NCI-H2029 treated with DMSO at 0.1 percent for 48 hours (cell line): Measurements from ENCODE around the gene TLCD1.

Experiments
- DNase-seq: peaks from one replicate; lab custom pipeline; 2025; lab: John Stamatoyannopoulos, UW

TLCD1 gene, protein sequence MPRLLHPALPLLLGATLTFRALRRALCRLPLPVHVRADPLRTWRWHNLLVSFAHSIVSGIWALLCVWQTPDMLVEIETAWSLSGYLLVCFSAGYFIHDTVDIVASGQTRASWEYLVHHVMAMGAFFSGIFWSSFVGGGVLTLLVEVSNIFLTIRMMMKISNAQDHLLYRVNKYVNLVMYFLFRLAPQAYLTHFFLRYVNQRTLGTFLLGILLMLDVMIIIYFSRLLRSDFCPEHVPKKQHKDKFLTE

GRCh38 chr17:28726226-28726626 lies at the start of gene TLCD1:
Gene TLCD1 (minus strand): TSS chr17:28726233. CDS start chr17:28726097, 136 bp downstream.
- no peak for DNase-seq

GRCh38 chr17:28774206-28774605 lies 48.2 kb upstream of the TLCD1 start:
- no peak for DNase-seq

- DNase-seq: no peak
These were observed 47.7 kb upstream of the TLCD1 start for GRCh38 chr17:28773736-28774135.

- DNase-seq: no peak
These were observed 39.0 kb upstream of the TLCD1 start for GRCh38 chr17:28765038-28765437.

DNA sequence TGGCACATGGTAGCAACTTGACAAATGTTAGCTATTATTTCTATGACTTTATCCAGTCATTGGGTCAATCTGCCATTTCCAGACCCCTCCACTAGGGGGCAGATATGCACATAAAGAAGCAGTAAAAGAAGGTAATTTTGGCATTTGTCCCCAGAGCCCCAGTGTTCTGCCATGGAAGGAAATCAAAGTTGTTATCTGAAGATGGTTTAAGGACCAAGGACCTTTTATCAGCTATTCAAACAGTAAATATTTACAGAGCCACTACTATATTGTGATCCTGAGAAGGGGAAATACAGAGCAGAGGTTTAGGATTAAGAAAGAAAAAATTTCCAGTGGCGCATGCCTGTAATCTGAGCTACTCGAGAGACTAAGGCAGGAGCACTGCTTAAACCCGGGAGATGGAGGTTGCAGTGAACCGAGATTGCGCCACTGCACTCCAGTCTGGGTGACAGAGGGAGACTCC lies 37.8 kb upstream of the TLCD1 start:
- peak; percentile 78 for DNase-seq

- DNase-seq: no peak
These were observed 37.2 kb upstream of the TLCD1 start for GRCh38 chr17:28763137-28763799.

DNA sequence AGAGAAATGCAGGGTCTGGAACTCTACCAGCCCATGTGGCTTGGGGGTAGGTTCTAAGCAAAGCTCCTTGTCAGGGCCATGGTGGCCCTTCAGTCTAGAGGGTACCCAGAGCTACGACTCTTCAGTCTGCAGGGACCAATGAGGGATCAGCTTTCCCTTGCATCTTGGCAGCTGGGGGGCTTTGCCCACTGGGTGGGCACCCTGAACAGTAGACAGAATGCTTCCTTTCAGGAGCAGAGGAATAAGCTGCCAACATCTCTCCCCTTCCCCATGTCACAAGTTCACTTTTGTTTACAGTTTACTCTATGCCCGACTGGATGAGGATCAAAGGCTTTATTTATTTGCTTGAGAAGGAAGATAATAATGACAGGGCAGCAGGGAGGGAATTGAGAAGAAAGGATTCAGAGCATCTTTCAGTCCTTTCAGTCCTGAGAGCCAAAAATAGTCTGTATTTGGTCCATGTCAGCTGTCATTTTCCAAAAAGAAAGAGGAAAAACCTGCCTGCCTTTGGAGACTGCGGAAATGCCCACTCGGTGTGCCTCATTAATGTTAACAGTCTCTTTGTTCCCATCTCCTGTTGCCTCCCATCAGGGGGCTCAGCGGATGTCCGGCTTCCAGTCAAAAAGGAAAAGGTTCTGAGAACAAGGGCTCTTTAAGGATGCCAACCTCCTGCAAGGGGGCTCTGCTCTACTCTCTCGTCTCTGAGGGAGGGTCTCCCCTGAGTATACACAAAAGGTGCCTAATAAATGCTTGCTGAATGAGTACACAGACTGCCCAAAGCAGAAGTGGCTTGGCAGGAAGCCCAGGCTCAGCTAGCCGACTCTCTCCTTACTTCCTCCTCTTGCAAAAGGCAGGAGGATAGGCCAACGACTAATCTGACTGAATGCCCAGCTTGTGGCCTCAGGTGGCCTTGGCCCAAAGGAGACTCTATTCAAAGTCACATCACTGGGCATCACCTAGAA lies 34.8 kb upstream of the TLCD1 start:
- DNase-seq: peak; percentile 70

- no peak for DNase-seq
These were observed 33.3 kb upstream of the TLCD1 start for GRCh38 chr17:28759256-28759865.

GRCh38 chr17:28758411-28759121 lies 32.5 kb upstream of the TLCD1 start:
- DNase-seq: no peak

DNA sequence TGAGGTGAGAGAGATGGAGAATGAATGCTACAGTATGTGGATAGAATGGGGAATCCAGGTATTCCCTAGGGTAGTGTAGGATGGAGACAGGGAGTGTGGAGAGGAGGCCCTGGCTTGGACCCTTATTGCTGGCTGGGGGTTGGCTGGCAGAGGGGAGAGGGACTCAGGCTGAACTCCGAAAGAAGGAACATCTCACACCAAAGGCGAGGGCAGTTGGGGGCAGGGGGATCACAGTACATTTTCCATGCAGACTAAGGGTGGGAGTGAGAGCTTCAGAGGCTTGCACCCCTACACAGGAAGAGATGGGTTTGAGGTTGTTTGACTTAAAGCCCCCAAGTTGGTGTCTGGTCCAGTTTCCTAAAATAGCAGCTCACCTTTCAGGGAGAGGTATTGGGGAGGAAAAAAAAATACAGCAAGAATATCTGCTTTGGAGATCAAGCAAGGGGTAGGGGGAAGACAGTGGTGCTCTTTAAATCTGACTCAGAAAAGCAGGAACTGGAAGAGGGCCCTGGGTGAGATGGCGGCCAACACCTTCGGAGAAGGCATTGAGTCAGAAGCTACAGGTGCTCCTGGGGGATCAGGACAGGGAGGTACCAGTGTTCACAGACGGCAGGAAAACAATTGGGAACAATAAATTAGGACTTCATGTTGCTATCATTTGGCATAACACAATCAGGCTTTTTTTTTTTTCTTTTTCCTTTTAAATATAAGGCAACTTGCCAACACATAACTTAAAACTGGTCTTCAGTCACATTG lies 30.2 kb upstream of the TLCD1 start:
- no peak for DNase-seq

GRCh38 chr17:28755486-28755885 lies 29.5 kb upstream of the TLCD1 start:
- DNase-seq: no peak

- DNase-seq: no peak
These were observed 25.8 kb upstream of the TLCD1 start for GRCh38 chr17:28751600-28752366.

- peak; percentile 79 for DNase-seq
These were observed 24.4 kb upstream of the TLCD1 start for GRCh38 chr17:28750178-28751047.

DNA sequence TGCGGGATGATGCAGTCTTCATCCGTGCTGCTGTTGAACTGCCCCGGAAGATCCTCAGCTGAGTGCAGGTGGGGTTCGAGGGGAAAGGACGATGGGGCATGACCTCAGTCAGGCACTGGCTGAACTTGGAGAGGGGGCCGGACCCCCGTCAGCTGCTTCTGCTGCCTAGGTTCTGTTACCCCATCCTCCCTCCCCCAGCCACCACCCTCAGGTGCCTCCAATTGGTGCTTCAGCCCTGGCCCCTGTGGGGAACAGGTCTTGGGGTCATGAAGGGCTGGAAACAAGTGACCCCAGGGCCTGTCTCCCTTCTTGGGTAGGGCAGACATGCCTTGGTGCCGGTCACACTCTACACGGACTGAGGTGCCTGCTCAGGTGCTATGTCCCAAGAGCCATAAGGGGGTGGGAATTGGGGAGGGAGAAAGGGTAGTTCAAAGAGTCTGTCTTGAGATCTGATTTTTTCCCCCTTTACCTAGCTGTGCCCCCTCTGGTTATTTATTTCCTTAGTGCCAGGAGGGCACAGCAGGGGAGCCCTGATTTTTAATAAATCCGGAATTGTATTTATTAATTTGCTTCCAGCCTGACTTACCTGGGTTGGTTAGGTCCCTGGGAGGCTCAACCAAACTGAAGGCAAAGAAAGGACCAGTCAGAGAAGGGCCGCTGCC lies 23.6 kb upstream of the TLCD1 start:
- no peak for DNase-seq

GRCh38 chr17:28748852-28749515 lies 23.0 kb upstream of the TLCD1 start:
- no peak for DNase-seq

- no peak for DNase-seq
These were observed 22.0 kb upstream of the TLCD1 start for GRCh38 chr17:28747801-28748750.
